Measurements from ENCODE around the gene RNU6-8.

DNA sequence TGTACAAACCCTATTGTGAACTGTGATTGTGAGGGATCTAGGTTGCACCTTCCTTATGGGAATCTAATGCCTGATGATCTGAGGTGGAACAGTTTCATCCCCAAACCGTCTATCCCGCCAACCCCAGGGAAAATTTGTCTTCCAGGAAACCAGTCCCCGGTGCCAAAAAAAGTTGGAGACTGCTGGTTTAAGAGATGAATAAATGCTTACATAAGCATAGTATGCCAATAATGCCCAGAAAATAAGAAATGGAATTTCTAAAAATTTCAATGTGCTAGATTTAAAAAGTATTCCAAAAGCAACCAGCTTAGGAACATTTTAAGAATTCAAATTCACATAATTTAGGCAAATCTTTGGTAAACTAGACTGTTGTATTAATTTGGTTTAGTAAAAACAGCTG is 5.4 kb upstream of the RNU6-8 start:
- no peak for TF ChIP-seq POLR2A (IDR thresholded peaks at IDR 0.05; ENCODE audit: low read depth, low read length)
- TF ChIP-seq FOXM1 (IDR thresholded peaks at IDR 0.05; ENCODE audit: low read depth, low read length): no peak

All from GM12878 (cell line).